Gastrocnemius medialis (tissue), 4 donors: Measurements from ENCODE around the gene FBXL22.

Experiments
- CTCF ChIP-seq, 5 experiments: fragments of 450-650 bp in 3 of 5; fragments of 200-600 bp in 2 of 5; sonication (generic) in 2 of 5; IDR thresholded peaks in 4 of 5; conservative IDR thresholded peaks in 1 of 5; 1 replicate in 4 of 5; 2 replicates in 1 of 5; pipeline ENCODE4 v1.5.1; 2016 to 2019; ENCODE audit warnings: antibody characterized with exemption in 5 of 5, mild to moderate bottlenecking in 3 of 5, moderate library complexity in 3 of 5
- POLR2A ChIP-seq, 2 donors: fragments of 450-650 bp; IDR thresholded peaks; one replicate each; pipeline ENCODE4 v1.6.1; 2017; ENCODE audit warnings: antibody characterized with exemption in 2 of 2, mild to moderate bottlenecking in 2 of 2, moderate library complexity in 2 of 2

GRCh38 chr15:63593705-63594671, 3.2 kb upstream of the FBXL22 start:
- TF ChIP-seq CTCF (IDR thresholded peaks at IDR 0.05 in 4 of 5, conservative IDR thresholded peaks at IDR 0.05 in 1 of 5), result no peak
- no peak for TF ChIP-seq POLR2A (IDR thresholded peaks at IDR 0.05)
